Measurements from ENCODE around the gene NPL.
A peak's percentile ranks its signal among the peaks of the same experiment; 100 is the strongest.

NPL gene

GRCh38 chr1:182766050-182766449 is 23.5 kb upstream of the NPL start:
- H3K27me3 Mint-ChIP-seq, result peaks cover 8% of the 10 kb centered on the region
- peaks cover 4% of the 10 kb centered on the region for H3K36me3 Mint-ChIP-seq
- no peak overlapping the region for H3K4me3 Mint-ChIP-seq
- H3K9me3 Mint-ChIP-seq, result peaks cover 5% of the 10 kb centered on the region
- DNase-seq (ENCODE audit: low spot score in 2 of 2) (no peak), ATAC-seq (ENCODE audit: low read depth) (no peak)
- H3K4me1 Mint-ChIP-seq, result no peaks in the 10 kb centered on the region
- no peak overlapping the region for H3K27ac Mint-ChIP-seq

GRCh38 chr1:182766881-182767645 is 22.5 kb upstream of the NPL start:
- Mint-ChIP-seq H3K4me3 (no peak overlapping the region), H3K27me3 (peaks cover 8% of the 10 kb centered on the region), H3K36me3 (no peaks in the 10 kb centered on the region), H3K27ac (no peak overlapping the region), H3K4me1 (no peaks in the 10 kb centered on the region), H3K9me3 (no peaks in the 10 kb centered on the region)
- DNase-seq (ENCODE audit: low spot score in 2 of 2) (no peak), ATAC-seq (ENCODE audit: low read depth) (no peak)

- ATAC-seq (ENCODE audit: low read depth) (no peak), DNase-seq (ENCODE audit: low spot score in 2 of 2) (no peak)
- H3K27me3 Mint-ChIP-seq, result peaks cover 8% of the 10 kb centered on the region
- no peaks in the 10 kb centered on the region for H3K4me1 Mint-ChIP-seq
- H3K27ac Mint-ChIP-seq, result no peak overlapping the region
- H3K36me3 Mint-ChIP-seq, result no peaks in the 10 kb centered on the region
- no peaks in the 10 kb centered on the region for H3K9me3 Mint-ChIP-seq
- no peak overlapping the region for H3K4me3 Mint-ChIP-seq
Measured at GRCh38 chr1:182768963-182769362, 20.6 kb upstream of the NPL start.

DNA sequence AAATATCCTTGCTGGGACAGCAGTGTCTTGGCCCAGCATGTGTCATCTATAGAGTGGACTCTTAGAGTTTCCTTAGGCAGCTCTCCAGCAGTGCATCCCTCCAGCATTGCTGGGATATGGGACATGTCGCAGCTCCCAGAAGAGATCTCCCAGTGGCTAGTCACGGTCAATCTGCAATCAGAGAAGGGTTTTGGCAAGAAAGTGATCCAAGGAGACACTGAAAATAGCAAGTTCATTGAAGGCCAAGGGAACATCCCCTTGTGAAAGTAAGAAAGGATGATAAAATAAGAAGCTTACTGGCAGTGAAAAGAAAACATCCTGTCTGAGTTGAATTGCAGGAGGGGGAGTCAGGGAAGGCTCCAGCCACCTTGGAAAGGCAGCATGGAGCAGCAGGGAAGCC is 19.3 kb upstream of the NPL start:
- Mint-ChIP-seq H3K4me1 (no peaks in the 10 kb centered on the region), H3K4me3 (no peak overlapping the region), H3K27me3 (peaks cover 10% of the 10 kb centered on the region), H3K9me3 (no peaks in the 10 kb centered on the region), H3K36me3 (no peaks in the 10 kb centered on the region), H3K27ac (no peak overlapping the region)
- ATAC-seq (ENCODE audit: low read depth) (no peak), DNase-seq (ENCODE audit: low spot score in 2 of 2) (no peak)

DNA sequence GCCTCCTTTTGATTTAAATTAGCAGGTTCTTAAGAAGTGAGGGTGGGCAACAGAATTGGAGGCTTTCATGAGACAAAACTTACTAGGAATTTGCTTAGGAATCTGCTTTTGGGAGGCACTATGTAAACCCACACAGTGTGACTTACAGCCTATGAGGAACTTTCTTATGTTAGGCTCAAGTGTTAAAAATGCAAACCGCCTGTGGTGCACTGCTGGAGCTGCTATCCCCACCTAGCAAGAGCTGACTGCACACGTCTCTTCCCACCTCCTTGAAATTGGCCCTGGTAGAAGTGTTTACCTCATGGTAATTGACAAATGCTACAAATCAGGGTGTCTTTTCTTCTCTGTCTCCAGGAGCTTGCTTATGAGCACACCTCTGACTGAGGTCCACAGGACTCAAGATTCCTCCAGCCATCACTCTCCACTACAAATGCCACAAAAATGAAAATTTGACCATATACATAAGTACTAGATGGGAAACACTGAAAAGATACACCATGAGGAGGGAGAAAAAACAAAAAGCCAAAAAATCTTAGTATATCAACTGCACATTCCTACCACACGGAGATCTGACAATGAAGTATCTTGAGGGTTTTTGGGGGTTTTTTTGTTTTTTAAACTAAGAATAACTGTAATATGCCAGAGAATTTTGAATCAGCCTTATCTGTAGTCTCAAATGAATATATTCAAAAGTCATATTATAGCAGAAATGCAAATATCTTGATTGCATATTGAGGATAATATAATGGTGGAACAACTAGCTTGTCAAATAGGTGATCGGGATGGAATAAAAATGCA is 18.2 kb upstream of the NPL start:
- no peak for DNase-seq (ENCODE audit: low spot score in 2 of 2)
- peaks cover 7% of the 10 kb centered on the region for H3K27me3 Mint-ChIP-seq
- no peaks in the 10 kb centered on the region for H3K4me1 Mint-ChIP-seq
- no peak for ATAC-seq (ENCODE audit: low read depth)
- no peaks in the 10 kb centered on the region for H3K36me3 Mint-ChIP-seq
- H3K27ac Mint-ChIP-seq, result no peak overlapping the region
- H3K9me3 Mint-ChIP-seq, result no peaks in the 10 kb centered on the region
- H3K4me3 Mint-ChIP-seq, result no peak overlapping the region

GRCh38 chr1:182777386-182777785 is 12.2 kb upstream of the NPL start:
- H3K9me3 Mint-ChIP-seq, result no peaks in the 10 kb centered on the region
- no peak overlapping the region for H3K27ac Mint-ChIP-seq
- no peak for ATAC-seq (ENCODE audit: low read depth)
- peaks cover 1% of the 10 kb centered on the region for H3K27me3 Mint-ChIP-seq
- peaks cover 6% of the 10 kb centered on the region for H3K4me1 Mint-ChIP-seq
- no peaks in the 10 kb centered on the region for H3K36me3 Mint-ChIP-seq
- no peak for DNase-seq (ENCODE audit: low spot score in 2 of 2)
- no peak overlapping the region for H3K4me3 Mint-ChIP-seq

DNA sequence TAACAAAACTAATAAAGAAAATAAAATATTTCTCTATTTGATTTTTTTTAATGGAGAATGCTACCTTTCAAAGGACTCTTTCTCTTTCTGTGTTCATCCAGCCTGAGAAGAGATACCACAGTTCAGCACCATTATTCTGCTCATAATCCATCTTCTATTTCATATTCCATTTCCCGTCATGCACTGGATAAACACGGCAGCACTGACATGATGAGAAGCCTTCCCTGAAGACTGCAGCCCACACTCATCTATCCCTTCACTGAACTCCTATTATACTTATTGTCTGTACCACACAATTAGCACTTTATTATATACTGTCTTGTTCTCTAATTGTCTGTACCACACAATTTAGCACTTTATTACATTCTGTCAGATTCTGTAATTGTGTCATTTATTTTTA is 10.7 kb upstream of the NPL start:
- ATAC-seq (ENCODE audit: low read depth) (no peak), DNase-seq (ENCODE audit: low spot score in 2 of 2) (no peak)
- Mint-ChIP-seq H3K36me3 (no peaks in the 10 kb centered on the region), H3K27me3 (peaks cover 1% of the 10 kb centered on the region), H3K9me3 (no peaks in the 10 kb centered on the region), H3K27ac (no peak overlapping the region), H3K4me3 (no peak overlapping the region), H3K4me1 (peaks cover 7% of the 10 kb centered on the region)

- no peak overlapping the region for H3K27ac Mint-ChIP-seq
- no peaks in the 10 kb centered on the region for H3K9me3 Mint-ChIP-seq
- H3K4me3 Mint-ChIP-seq, result no peak overlapping the region
- no peak for DNase-seq (ENCODE audit: low spot score in 2 of 2)
- H3K4me1 Mint-ChIP-seq, result peaks cover 7% of the 10 kb centered on the region
- H3K27me3 Mint-ChIP-seq, result no peaks in the 10 kb centered on the region
- no peaks in the 10 kb centered on the region for H3K36me3 Mint-ChIP-seq
- no peak for ATAC-seq (ENCODE audit: low read depth)
Measured at GRCh38 chr1:182779530-182779929, 10.0 kb upstream of the NPL start.

DNA sequence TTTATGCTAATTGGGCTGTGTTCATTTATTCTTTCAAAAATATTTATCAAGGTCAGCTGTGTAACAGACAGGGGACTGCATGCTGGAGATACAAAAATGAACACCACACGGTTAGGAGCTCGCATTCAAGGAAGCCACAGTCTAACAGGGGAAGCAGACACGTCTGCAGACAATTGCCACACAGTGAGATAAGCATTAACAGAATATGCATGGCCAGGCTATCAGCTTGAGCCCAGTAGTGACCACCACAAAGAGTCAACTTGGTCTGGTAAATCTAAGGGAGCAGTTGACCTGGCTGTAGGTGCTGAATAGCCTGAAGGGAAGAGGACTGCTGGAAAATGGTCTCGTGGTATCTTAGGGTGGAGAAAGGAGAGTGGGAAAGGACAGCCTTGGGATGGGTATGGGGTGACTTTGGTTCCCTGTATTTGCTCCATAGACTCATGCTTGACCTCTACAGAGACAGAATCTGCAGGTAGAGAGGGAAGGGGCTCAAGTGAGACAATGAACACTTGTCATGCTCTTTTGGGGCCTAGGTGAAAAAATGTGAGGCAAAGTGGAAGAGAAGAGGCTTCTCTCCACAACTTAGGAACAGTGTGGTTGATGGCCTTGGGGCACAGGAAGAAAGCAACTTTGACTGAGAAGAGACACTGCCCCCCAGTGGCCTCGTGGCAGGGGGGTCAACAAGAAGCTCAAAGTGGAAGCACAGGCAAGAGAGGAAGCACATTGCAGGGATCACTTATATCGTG is 7.6 kb upstream of the NPL start:
- DNase-seq (ENCODE audit: low spot score in 2 of 2), result peak; percentile 61 to 62
- Mint-ChIP-seq H3K27ac (no peak overlapping the region), H3K4me1 (peaks cover 7% of the 10 kb centered on the region), H3K4me3 (no peak overlapping the region), H3K9me3 (no peaks in the 10 kb centered on the region), H3K27me3 (no peaks in the 10 kb centered on the region), H3K36me3 (no peaks in the 10 kb centered on the region)
- ATAC-seq (ENCODE audit: low read depth), result peak; percentile 83

DNA sequence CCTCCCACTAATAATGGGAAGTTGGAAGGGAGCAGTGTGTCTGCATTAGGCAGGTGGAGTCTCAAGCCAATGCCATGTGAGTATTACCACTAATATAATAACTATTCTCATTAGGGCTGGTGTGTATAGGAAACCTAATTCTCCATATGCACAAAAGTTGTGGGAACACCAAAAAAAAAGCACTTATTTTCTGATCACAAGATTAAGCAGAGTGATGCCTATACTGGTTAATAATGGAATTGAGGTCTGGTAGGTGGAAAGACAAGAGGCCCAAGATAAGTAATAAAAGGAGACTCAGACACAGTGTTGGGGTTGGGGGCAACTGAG is 7.0 kb upstream of the NPL start:
- H3K9me3 Mint-ChIP-seq, result no peaks in the 10 kb centered on the region
- H3K36me3 Mint-ChIP-seq, result no peaks in the 10 kb centered on the region
- no peak overlapping the region for H3K4me3 Mint-ChIP-seq
- no peak overlapping the region for H3K27ac Mint-ChIP-seq
- ATAC-seq (ENCODE audit: low read depth) (no peak), DNase-seq (ENCODE audit: low spot score in 2 of 2) (no peak)
- peaks cover 7% of the 10 kb centered on the region for H3K4me1 Mint-ChIP-seq
- H3K27me3 Mint-ChIP-seq, result no peaks in the 10 kb centered on the region

GRCh38 chr1:182783068-182783467 is 6.5 kb upstream of the NPL start:
- ATAC-seq (ENCODE audit: low read depth) (no peak), DNase-seq (ENCODE audit: low spot score in 2 of 2) (no peak)
- H3K27me3 Mint-ChIP-seq, result no peaks in the 10 kb centered on the region
- H3K4me1 Mint-ChIP-seq, result peaks cover 7% of the 10 kb centered on the region
- H3K4me3 Mint-ChIP-seq, result no peak overlapping the region
- H3K9me3 Mint-ChIP-seq, result no peaks in the 10 kb centered on the region
- H3K36me3 Mint-ChIP-seq, result no peaks in the 10 kb centered on the region
- H3K27ac Mint-ChIP-seq, result no peak overlapping the region

DNA sequence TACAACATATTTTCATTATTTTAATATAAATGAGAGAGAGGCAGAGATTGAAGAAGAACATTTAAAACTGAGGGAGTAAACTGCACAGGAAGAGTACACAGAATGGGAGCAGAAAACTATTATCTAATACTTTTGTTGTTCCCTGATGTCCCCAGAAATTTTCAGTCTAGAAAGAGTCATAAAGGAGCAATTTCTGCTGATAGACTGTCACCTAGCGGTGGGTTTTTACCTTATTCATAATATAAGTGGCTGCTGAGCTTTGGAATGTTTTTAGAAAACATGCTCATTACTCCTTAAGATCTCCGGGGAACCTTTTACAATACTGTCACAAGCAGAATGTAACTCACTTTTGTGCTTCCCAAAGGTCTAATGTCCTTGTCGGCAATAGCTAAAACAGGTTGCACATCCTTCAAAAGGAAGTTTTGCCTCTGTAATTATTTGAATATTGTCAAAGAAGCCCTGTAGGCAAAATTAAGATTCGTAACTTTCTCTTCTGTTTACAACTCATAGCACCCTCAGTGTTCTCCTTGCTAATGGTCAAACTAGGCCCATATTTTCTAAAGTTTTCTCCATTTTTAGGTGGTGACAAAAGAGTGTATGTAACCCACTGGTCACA is 4.9 kb upstream of the NPL start:
- peaks cover 11% of the 10 kb centered on the region for H3K4me1 Mint-ChIP-seq
- peak; percentile 12 for ATAC-seq (ENCODE audit: low read depth)
- peak in 1 of 2 donors; percentile 39 for DNase-seq (ENCODE audit: low spot score in 2 of 2)

DNA sequence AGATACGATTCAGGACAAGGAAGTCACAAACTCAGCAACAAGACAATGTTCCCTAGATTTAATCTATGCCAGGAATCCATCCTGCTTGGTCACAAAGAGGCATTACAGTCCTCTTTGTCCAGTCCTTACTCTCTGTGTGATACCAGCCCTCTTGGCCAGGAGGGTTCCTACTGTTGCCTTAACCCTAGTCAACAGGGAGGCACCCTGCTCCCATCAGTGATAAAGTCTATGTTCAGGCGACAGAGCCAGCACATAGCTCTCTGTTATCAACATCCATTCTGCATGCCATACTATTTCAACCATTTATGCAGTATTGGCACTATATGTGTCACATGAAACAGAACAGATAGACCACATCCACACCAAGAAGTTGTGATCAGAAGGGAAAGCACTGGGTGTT is 4.4 kb upstream of the NPL start:
- Mint-ChIP-seq H3K27me3 (no peaks in the 10 kb centered on the region), H3K4me1 (peaks cover 11% of the 10 kb centered on the region), H3K9me3 (no peaks in the 10 kb centered on the region), H3K36me3 (no peaks in the 10 kb centered on the region), H3K27ac (no peak overlapping the region), H3K4me3 (no peak overlapping the region)
- no peak for DNase-seq (ENCODE audit: low spot score in 2 of 2)
- no peak for ATAC-seq (ENCODE audit: low read depth)

More for the DNA sequence above, 4.9 kb upstream of the NPL start:
- Mint-ChIP-seq H3K27ac (no peak overlapping the region), H3K36me3 (no peaks in the 10 kb centered on the region), H3K4me3 (no peak overlapping the region), H3K9me3 (no peaks in the 10 kb centered on the region), H3K27me3 (no peaks in the 10 kb centered on the region)

Data from memory B cell (primary cell).